Peyer's patch (tissue), 4 donors: ENCODE data around the gene CDRT15. TPM values are rescaled to one million over a fixed set of nuclear protein-coding genes. Genes with fewer than 3 reads are reported as not detected.
"Not testable (repeated sequence)": the region's sequence is repeated elsewhere in the genome, so short reads cannot be mapped to it uniquely, and the experiment has no call there.

ENCODE experiments used
- DNase-seq, 3 donors: peaks; one replicate each; pipeline ENCODE4 v3.0.0-alpha.2; 2017 to 2019
- H3K27ac ChIP-seq, 4 donors: fragments of 200-600 bp; sonication (generic); one replicate each; pipeline ENCODE4 v1.5.1; 2016 to 2019
- H3K27me3 ChIP-seq, 2 donors: fragments of 200-600 bp; sonication (generic); one replicate each; pipeline ENCODE4 v1.5.1; 2019
- H3K36me3 ChIP-seq, 3 donors: fragments of 200-600 bp; sonication (generic); one replicate each; pipeline ENCODE4 v1.5.1; 2016 to 2019
- H3K4me1 ChIP-seq, 4 donors: fragments of 200-600 bp; sonication (generic); one replicate each; pipeline ENCODE4 v1.5.1; 2016 to 2019
- H3K4me3 ChIP-seq, 4 donors: fragments of 200-600 bp; sonication (generic); 1 replicate in 3 of 4; 2 replicates in 1 of 4; pipeline ENCODE4 v1.5.1; 2016 to 2019; ENCODE audit warnings: mild to moderate bottlenecking in 1 of 4
- H3K9me3 ChIP-seq, 4 donors: fragments of 200-600 bp; sonication (generic); one replicate each; pipeline ENCODE4 v1.5.1; 2016 to 2019; ENCODE audit warnings: mild to moderate bottlenecking in 1 of 4
- CTCF ChIP-seq, 6 experiments: fragments of 450-650 bp in 4 of 6; fragments of 200-600 bp in 2 of 6; sonication (generic) in 1 of 6; IDR thresholded peaks; one replicate each; pipeline ENCODE4 v1.5.1; 2017 to 2019; ENCODE audit warnings: antibody characterized with exemption in 6 of 6, mild to moderate bottlenecking in 3 of 6, moderate library complexity in 1 of 6
- POLR2A ChIP-seq, 2 donors: fragments of 450-650 bp; IDR thresholded peaks; one replicate each; pipeline ENCODE4 v1.5.1; 2017; ENCODE audit warnings: antibody characterized with exemption in 2 of 2, mild to moderate bottlenecking in 2 of 2, moderate library complexity in 2 of 2
- total RNA-seq, 4 donors: library from RNA; depleted of rRNA; stranded (reverse); fragments of >200 nt; gene quantifications; one replicate each; pipeline ENCODE4 v1.1.0, GENCODE V29; 2016

The CDRT15 gene
- total RNA-seq, 4 donors from 2014 or later: not detected

GRCh38 chr17:14268264-14268663 lies 31.6 kb upstream of the CDRT15 start:
- H3K27me3 ChIP-seq: no peaks in the 10 kb centered on the region
- H3K4me3 ChIP-seq: no peak overlapping the region
- no peaks in the 10 kb centered on the region for H3K36me3 ChIP-seq
- no peak overlapping the region for H3K27ac ChIP-seq
- H3K9me3 ChIP-seq: no peaks in the 10 kb centered on the region
- DNase-seq: no peak
- H3K4me1 ChIP-seq: no peaks in the 10 kb centered on the region
- no peak for TF ChIP-seq CTCF (IDR thresholded peaks at IDR 0.05)
- TF ChIP-seq POLR2A (IDR thresholded peaks at IDR 0.05): no peak

- no peak overlapping the region for H3K27ac ChIP-seq
- no peak for DNase-seq
- H3K27me3 ChIP-seq: no peaks in the 10 kb centered on the region
- H3K9me3 ChIP-seq: no peaks in the 10 kb centered on the region
- TF ChIP-seq CTCF (IDR thresholded peaks at IDR 0.05) (no peak), POLR2A (IDR thresholded peaks at IDR 0.05) (no peak)
- H3K36me3 ChIP-seq: no peaks in the 10 kb centered on the region
- H3K4me3 ChIP-seq: no peak overlapping the region
- no peaks in the 10 kb centered on the region for H3K4me1 ChIP-seq
These were observed 24.7 kb upstream of the CDRT15 start for GRCh38 chr17:14261406-14261805.

GRCh38 chr17:14245629-14246028 lies 9.0 kb upstream of the CDRT15 start:
- no peak for DNase-seq
- H3K9me3 ChIP-seq: no peaks in the 10 kb centered on the region

GRCh38 chr17:14245002-14245401 lies 8.3 kb upstream of the CDRT15 start:
- Histone ChIP-seq H3K4me3 (no peak overlapping the region), H3K27me3 (no peaks in the 10 kb centered on the region), H3K4me1 (no peaks in the 10 kb centered on the region), H3K9me3 (no peaks in the 10 kb centered on the region), H3K27ac (no peak overlapping the region), H3K36me3 (no peaks in the 10 kb centered on the region)
- DNase-seq: no peak
- TF ChIP-seq CTCF (IDR thresholded peaks at IDR 0.05) (no peak), POLR2A (IDR thresholded peaks at IDR 0.05) (no peak)

More at GRCh38 chr17:14245629-14246028, 9.0 kb upstream of the CDRT15 start:
- Histone ChIP-seq H3K27ac (no peak overlapping the region), H3K4me1 (no peaks in the 10 kb centered on the region), H3K27me3 (no peaks in the 10 kb centered on the region), H3K36me3 (no peaks in the 10 kb centered on the region), H3K4me3 (no peak overlapping the region)
- TF ChIP-seq CTCF (IDR thresholded peaks at IDR 0.05): no peak
- no peak for TF ChIP-seq POLR2A (IDR thresholded peaks at IDR 0.05)

GRCh38 chr17:14239271-14239670 lies 2.6 kb upstream of the CDRT15 start:
- H3K27me3 ChIP-seq, H3K4me3 ChIP-seq, H3K9me3 ChIP-seq, DNase-seq, H3K4me1 ChIP-seq, H3K36me3 ChIP-seq, H3K27ac ChIP-seq: not testable (repeated sequence)

- H3K27me3 ChIP-seq, H3K9me3 ChIP-seq, H3K4me3 ChIP-seq, H3K4me1 ChIP-seq, DNase-seq, H3K36me3 ChIP-seq, H3K27ac ChIP-seq: not testable (repeated sequence)
These were observed 630 bp downstream of the CDRT15 start for GRCh38 chr17:14236032-14236431.

GRCh38 chr17:14235047-14235446 lies 1.6 kb downstream of the CDRT15 start:
- not testable (repeated sequence) for DNase-seq, H3K27me3 ChIP-seq, H3K9me3 ChIP-seq, H3K4me1 ChIP-seq, H3K36me3 ChIP-seq, H3K4me3 ChIP-seq, H3K27ac ChIP-seq

- DNase-seq, H3K27me3 ChIP-seq, H3K4me1 ChIP-seq, H3K9me3 ChIP-seq, H3K27ac ChIP-seq, H3K36me3 ChIP-seq, H3K4me3 ChIP-seq: not testable (repeated sequence)
These were observed 5.5 kb downstream of the CDRT15 start for GRCh38 chr17:14231187-14231586.
